Jurkat, Clone E6-1 (cell line): ENCODE data around the gene NEK6.

ENCODE experiments used
- DNase-seq: peaks from one replicate; pipeline ENCODE4 v3.0.0-alpha.2; 2011; ENCODE audit warnings: low read depth, low spot score
- H3K4me3 ChIP-seq: 2 replicates; pipeline ENCODE4 v1.5.1; 2011; ENCODE audit warnings: mild to moderate bottlenecking, low read length, control low read depth, moderate library complexity

Gene NEK6

GRCh38 chr9:124330011-124330697 lies 72.4 kb downstream of the NEK6 start:
- H3K4me3 ChIP-seq = no peak overlapping the region
- DNase-seq = no peak

- no peak overlapping the region for H3K4me3 ChIP-seq
- no peak for DNase-seq
Observed at GRCh38 chr9:124331580-124331979, 73.8 kb downstream of the NEK6 start.

GRCh38 chr9:124332361-124333202 lies 74.8 kb downstream of the NEK6 start:
- DNase-seq = no peak
- no peak overlapping the region for H3K4me3 ChIP-seq

GRCh38 chr9:124333203-124333579 lies 75.4 kb downstream of the NEK6 start:
- H3K4me3 ChIP-seq = no peak overlapping the region
- no peak for DNase-seq

DNA sequence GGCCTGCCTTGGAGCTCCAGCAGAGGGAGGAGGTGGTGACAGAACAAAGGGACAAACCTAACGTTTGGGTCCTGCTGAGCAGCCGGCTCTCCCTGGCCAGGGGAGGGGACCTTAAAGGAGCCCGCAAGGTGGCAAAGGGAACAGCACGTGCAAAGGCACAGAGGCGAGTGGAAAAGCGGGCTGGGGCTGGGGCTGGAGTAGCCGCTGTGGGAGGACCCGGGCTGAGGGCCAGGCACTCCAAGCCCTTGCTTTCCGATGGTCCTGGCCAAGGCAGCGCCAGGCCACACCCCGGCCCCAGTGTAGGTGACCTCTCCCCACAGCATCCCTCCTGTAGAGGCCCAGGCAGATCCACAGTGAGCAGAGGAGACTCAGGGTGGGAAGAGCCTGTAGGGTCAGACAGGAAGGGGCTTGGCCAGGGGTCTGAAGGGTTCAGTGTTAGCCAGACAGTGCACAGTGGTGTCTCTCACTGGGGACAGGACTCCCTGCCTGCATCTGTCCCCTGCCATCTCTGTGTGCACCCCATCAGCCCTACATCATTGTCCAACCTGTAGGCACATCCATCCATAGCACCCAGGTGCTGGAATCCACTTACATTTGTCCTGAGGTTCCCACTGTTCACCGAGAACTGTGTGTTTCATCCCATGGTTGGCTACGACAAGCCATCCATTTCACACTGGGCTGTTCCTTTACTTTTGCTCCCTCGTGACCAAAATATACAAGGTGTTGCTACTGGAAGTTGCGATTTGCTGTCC lies 77.0 kb downstream of the NEK6 start:
- no peak overlapping the region for H3K4me3 ChIP-seq
- no peak for DNase-seq

DNA sequence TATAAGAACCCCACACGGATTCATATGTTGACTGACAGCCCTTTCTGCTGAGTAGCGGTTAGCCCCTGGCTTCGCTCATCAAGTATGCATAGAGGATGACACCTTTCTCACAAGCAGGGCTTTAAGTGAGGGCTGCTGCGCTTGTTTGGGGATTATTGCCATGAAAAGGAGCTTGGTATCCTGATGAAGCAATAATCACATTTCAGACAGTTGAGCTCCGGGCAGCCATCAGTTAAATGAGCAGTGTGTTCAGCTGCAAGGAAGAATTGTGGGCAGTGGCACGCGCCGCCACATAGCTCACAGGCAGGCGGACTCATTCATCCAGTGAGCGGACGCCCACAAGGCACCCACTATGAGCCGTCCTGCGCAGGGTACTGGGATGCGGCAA lies 77.6 kb downstream of the NEK6 start:
- no peak for DNase-seq
- no peak overlapping the region for H3K4me3 ChIP-seq

- no peak for DNase-seq
- H3K4me3 ChIP-seq = no peak overlapping the region
Observed at GRCh38 chr9:124337562-124337961, 79.8 kb downstream of the NEK6 start.

GRCh38 chr9:124339603-124340146 lies 81.9 kb downstream of the NEK6 start:
- no peak for DNase-seq
- no peak overlapping the region for H3K4me3 ChIP-seq

DNA sequence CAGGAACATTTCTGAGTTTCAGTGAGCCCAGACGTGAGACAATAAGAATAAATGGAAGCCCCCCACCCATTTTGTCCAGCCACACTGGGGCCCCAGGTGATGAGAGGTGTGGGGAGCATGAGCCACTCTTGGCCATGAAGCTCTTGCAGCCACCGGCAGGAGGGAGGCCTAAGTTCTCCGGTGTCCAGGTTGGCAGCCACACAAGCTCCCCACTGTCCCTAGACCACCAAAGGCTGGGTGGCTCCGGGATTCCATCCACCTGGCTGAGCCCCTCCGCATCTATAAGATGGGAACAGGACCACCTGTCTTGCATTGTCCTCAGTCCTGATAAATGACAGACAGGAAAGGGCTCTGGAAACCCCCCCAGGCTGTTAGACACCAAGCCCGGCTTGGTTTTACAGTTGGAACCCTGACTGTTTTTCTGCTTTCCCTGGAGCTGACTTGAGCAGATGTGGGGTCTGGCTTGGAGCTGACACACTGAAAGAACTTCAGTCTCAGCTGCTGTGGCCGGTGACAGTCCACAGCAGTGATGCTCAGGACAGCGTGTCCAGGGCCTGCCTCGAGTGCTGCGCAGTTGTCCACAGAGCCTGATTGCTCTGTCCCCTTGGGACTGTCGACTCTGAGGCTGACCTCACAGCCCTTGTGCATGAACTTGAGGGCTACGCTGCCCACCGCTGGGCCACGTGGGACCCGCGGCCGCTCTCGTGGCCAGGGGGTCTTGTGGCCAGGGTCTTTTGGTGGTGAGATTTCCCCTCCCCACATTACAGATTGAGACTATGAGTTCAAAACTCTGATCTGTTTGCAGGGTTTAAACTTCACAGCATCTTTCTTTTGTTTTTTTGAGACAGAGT lies 82.7 kb downstream of the NEK6 start:
- H3K4me3 ChIP-seq = no peak overlapping the region

GRCh38 chr9:124341455-124342170 lies 83.9 kb downstream of the NEK6 start:
- no peak for DNase-seq
- no peak overlapping the region for H3K4me3 ChIP-seq

More for the DNA sequence above, 82.7 kb downstream of the NEK6 start:
- no peak for DNase-seq

DNA sequence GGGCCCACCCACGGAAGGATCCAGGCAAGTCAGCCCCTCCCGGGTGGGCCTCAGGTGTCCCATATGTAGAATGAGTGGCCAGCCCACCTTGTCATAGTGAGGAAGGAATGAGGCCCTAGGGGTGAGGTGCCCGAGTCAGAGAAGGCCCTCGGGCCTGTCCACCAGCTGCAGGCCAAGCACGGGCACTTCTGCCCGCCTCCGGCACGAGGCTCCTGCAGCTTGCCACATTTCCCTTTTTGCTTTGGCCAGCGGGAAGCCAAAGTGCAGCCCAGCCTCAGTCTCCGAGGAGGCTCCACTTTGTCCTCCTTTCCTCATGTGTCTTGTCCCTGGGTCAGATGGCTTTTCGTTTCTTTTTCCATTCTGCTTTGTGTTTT lies 84.6 kb downstream of the NEK6 start:
- no peak for DNase-seq
- no peak overlapping the region for H3K4me3 ChIP-seq

DNA sequence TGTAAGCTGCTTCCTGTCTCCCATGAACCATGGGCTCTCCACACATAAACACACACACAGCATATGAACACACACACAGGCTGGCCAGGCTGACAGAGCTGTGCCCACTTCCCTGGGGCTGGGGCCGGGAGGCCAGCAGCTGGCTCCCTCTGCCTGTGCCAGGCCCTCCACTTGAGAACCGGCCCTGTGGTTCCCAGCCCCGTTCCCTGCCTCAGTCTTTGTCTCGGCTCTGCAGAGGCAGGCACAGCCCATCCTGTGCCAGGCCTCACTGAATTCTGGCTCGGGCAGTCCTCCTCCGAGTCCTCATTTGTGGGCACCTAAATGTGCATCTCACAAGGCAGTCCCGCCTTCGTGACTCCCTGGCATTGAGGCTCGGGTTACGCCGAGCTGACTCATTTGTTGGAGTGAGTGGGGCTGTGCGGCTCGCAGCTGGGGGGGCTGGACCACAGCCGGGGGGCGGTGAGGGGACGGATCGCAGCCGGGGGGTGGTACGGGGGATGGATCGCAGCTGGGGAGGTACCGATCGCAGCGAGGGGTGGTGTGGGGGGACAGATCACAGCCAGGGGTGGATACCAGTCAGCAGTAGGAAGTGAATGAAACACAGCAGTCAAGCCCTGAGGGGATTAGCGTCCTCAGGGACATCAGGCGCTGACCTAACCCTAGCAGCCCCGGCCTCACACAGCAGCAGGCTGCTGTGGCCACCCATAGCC lies 85.2 kb downstream of the NEK6 start:
- H3K4me3 ChIP-seq = no peak overlapping the region
- DNase-seq = no peak

DNA sequence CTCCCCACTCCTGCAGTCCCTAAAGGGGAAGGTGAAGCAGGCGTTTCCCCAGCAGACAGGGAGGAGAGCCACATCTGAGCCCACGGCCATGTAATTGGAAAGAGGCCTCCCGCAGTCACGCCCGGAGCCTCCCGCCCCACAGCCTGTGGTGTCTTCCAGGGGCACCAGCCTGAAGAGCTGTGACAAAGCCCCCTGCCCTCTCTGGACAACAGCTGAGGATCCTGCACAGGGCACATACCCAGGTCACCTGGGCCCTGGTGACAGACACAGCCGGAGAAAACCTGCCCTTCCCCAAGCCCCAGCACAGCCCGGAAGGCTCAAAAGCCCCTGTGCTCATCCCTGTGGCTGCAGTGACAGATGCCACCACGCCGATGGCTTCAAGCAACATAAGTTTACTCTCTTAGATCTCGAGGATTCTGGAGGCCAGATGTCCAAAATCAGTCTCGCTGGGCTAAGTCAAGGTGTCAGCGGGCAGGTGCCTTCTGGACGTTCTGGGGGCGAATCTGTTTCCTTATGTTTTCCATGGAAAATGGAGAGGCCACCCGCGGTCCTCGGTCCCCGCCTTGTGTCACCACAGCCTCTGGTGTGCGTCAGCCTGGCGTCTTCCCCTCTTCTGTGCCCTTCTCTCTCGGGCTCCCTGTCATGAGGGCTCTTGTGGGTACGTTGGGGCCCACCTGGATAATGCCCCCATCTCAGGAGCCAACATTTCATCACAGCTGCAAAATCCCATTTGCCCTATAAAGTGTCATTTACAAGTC lies 86.0 kb downstream of the NEK6 start:
- DNase-seq = no peak
- H3K4me3 ChIP-seq = no peak overlapping the region

DNA sequence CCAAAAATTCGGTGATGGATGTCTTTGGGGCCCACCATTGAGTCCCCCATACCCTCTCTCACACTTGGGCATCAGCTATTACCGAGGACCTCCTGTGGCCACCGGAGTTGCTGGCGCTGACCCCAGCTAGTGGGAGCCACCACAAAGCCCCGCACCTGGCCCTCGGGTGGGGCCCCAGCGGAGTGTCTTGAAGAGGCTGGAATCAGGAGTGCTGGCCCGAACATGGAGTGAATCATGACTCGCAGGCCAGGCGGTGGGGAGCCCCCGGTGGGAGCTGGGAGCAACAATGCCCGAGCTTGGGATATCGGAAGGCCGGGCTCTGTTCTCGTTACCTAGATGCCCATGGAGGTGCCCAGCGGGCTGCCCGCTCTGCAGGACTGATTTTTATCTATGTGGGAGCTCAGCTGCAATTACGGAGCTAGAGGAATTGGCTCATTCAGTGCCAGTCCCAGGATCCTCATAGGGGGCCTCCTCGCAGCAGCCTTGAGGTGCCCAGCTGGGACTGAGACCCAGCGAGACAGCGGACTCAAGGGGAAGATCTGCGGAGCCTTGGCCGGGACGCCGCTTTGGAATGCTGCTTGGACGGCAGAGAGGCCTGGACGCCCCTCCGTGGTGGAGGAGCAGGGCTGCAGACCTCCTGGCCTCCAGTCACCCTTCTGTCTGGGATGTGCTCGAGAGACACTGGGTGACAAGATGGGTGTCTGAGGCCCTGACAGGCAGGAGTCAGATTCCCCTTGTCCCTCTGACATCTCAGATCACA lies 86.7 kb downstream of the NEK6 start:
- no peak for DNase-seq
- H3K4me3 ChIP-seq = no peak overlapping the region

DNA sequence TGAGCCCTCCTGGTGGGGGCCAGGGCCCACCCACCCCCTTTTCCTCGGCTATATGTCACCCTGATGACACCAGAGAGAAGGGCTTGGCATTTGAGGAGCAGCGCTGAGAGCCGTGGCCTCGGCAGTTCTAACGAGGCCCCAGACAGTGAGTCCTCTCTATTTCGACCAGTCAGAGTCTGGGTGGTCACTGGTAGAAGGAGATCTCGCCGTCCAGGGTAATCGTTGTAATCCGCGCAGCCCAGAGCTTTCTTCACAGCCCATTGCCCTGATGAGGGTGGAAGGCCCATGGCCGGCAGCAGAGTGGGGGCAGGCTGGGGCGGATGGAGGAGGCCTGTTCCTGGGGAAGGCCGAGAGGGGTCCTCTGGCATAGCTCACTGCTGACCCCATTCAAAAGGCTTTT lies 87.3 kb downstream of the NEK6 start:
- no peak for DNase-seq
- no peak overlapping the region for H3K4me3 ChIP-seq

DNA sequence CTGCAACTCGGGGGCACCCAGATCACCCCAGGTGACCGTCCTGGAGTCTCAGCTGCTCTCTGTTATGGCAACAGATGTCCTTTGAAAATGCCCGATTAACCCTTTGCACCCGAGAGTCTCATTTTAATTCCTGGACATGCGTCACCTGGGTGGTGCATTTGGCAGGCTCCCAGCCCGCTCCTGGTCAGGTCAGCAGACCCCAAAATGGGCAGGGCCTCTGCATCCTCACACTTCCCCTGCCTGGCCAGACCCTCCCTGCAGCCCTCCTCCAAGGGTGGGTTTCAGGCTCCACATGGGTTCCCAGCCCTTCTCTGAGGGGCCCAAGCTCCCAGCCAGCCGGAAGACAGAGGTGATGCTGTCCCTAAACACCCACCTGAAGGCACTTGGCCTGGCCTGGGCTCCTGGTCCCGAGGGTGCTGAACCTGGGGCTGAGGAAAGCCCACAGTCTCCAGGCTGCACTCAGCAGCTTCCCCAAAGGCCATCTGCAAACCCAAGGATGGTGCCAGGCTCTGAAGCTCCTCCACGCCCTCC lies 88.1 kb downstream of the NEK6 start:
- DNase-seq = no peak

More for the DNA sequence above, 88.1 kb downstream of the NEK6 start:
- no peak overlapping the region for H3K4me3 ChIP-seq
